Measurements from ENCODE around the gene ENTR1.

Gene ENTR1

DNA sequence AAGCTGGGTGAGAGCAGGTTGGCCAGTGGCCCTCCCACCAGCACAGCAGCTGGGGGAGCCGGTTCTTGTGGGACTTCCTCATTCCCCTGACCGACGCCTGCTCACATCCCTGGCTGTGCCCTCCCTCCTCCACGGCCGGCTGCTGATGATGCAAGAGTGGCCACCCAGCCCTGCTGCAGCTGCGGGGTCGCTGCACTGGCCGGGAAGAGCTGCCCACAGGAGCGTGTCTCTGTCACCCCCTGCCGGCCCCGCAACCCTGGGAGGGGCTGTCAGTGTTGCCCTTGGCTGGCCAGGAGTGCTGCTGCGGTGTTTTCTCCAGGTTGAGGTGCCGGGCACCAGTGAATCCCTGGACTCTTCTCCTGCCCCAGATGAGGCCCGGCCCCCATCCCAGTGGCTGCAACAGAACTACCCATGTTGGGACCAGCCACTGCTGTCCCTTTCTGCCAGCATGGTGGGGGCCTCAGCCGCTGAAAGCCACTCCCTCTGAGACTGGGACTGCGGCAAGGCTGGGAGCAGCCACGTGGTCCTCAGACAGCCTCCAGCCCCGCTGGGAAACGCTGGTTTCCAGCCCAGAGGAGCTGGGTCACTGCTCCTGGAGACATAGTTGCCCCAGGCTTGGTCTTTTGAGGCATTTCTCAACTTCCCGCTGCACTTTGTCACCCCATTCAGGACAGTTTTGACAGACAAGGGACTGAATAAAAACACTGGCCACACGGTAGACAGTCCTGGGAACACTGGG, 37.7 kb downstream of the ENTR1 start:
- TF ChIP-seq, protein P1, sequence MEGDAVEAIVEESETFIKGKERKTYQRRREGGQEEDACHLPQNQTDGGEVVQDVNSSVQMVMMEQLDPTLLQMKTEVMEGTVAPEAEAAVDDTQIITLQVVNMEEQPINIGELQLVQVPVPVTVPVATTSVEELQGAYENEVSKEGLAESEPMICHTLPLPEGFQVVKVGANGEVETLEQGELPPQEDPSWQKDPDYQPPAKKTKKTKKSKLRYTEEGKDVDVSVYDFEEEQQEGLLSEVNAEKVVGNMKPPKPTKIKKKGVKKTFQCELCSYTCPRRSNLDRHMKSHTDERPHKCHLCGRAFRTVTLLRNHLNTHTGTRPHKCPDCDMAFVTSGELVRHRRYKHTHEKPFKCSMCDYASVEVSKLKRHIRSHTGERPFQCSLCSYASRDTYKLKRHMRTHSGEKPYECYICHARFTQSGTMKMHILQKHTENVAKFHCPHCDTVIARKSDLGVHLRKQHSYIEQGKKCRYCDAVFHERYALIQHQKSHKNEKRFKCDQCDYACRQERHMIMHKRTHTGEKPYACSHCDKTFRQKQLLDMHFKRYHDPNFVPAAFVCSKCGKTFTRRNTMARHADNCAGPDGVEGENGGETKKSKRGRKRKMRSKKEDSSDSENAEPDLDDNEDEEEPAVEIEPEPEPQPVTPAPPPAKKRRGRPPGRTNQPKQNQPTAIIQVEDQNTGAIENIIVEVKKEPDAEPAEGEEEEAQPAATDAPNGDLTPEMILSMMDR (IDR thresholded peaks at IDR 0.05), result no peak

DNA sequence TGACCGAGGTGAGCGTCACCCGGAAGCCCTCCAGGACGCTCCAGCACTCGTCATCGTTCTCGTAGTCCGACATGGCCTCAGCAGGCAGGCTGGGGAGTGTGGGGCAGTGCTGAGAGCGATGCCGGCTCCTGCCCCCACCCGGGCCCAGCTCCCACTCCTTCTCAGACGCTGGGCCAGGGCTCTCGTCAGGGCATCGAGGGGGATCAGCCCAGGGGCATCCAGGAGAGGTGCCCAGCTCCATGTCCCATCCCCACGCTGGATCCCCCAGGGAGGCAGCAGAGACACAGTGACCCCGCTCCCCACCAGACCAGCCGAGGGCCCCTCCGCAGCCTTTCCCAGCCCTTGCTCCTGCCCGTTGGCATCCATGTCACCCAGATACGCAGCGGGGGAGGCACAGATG, 38.4 kb downstream of the ENTR1 start:
- TF ChIP-seq, protein P1 (IDR thresholded peaks at IDR 0.05), result no peak

DNA sequence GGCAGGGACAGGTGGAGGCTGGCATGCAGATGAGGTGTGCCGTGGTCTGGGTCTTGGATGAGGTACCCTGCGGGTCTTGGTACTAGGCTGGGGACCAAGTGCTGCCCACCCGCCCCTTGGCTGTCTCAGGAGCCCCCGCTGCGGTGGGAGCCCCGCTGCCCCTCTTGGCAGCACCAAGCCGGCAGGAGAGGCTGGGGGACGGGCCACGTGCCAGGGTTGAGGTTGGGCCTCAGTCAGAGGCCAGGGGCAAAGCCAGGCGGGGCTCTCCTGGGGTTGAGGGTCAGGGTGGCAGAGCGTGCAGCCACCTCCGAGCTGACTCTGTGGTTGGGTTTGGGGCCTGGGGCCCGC, 38.9 kb downstream of the ENTR1 start:
- TF ChIP-seq, protein P1 (IDR thresholded peaks at IDR 0.05), result no peak

DNA sequence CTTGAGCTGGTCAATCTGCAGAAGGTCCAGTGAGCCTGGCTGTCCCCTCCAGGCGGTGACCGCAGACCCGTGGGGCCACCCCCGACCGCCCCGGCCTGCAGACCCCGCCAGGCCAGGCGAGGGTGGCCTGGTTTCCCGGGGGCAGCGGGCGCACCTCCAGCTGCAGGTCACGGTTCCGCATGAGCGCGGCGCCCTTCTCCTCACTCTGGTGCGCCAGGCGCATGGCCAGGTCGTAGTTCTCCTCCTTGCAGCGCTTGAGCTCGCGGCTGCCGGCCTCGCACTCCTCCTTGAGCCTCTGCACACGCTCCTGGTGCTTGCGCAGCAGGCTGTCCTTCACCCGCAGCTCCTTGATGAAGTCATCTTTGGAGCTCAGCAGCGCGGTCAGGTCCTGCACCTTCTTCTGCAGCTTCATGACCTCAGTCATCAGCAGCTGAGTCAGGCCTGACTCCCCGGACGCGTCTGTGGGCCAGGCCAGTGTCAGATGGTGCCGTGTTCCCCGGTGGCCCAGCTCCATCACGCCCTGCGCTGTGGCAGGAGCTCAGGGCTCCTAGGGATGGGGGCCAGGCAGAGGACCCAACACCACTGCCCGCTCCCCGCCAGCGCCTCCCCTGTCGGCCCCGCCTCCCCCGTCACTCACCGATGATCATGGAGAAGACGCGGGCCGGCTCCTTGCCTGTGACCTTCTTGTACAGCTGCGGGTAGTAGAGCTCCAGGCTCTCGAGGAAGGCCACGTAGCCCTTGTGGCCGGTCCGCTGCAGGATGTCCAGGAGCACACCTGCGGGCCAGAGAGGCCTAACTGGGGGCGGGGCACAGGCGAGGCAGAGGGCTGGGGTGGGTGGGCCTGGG, 39.5 kb downstream of the ENTR1 start:
- TF ChIP-seq, protein P1 (IDR thresholded peaks at IDR 0.05), result no peak

DNA sequence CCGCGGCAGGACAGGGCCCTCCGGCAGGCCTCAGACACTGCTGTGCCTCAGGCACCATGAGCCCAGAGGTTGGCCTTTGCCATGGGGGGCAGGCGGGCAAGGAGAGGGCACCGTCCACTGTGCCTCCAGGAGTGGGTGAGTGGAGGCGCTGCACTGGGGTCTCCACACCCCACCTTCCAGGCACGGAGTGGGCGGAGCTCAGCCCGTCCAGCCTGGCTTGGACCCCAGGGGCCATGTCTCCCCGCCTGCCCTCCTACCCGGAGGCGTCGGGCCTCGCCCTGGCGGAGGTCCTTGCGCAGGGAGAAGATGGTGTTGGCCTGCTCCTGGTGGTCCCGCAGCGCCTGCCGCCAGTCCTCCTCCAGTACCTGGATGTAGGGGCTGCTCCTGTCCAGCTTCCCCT, 40.4 kb downstream of the ENTR1 start:
- TF ChIP-seq, protein P1 (IDR thresholded peaks at IDR 0.05), result no peak

GRCh38 chr9:136368190-136368589, 42.2 kb downstream of the ENTR1 start:
- TF ChIP-seq, protein P1 (IDR thresholded peaks at IDR 0.05), result no peak

DNA sequence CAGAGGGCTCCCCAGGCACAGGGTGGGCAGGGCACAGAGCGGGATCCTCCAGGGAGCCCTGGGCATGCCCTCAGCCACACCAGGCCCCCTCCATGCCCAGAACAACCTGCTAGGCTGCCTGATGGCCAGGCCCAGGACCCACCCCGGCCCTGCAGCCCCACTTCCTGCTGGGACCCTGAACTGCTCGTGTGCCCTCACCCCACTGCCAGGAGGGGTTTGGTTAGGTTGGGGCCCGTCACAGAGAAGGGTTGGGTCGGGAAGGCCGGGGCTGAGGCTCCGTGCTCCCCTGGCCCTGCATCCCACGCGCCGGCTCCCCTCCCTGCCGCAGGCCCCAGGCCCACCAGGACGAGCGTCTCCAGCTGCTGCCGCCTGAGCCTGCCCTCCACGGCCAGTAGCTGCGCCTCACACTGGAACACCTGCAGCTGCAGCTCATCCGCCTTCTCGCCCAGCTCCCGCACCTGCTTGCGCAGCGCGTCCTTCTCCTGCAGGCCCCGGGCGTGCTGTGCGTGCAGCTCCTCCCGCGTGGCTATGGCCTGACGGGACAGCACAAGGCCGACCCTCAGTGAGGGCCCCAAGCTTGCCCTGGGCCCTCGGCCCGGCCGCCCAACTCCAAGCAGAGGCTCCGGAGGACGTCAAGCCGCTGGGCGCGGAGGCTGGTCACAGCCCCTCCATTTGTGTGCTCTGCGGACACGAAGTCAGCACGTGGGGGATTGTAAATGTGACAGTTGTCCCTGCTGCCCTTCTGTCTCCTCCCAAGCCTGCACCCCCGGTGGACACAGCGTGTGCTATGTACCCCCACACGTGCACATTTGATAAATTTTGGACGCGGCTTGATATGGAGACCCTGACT, 42.9 kb downstream of the ENTR1 start:
- TF ChIP-seq, protein P1 (IDR thresholded peaks at IDR 0.05), result no peak

Measured in LNCAP (cell line).